K562 (cell line): ENCODE data around the gene GANAB. TPM values are rescaled to one million over a fixed set of nuclear protein-coding genes. Genes with fewer than 3 reads are reported as not detected.
A peak's percentile ranks its signal among the peaks of the same experiment; 100 is the strongest.

Source experiments
- ATAC-seq: fragments of 200-7000 bp; cut with Tn5 transposase; 3 replicates; pipeline ENCODE4 v1.9.1; 2020; ENCODE audit warnings: moderate library complexity
- BruUV-seq: library from RNA; stranded (reverse); fragments of 400-500 nt; replicated peaks from 2 replicates; lab custom pipeline; 2021; lab: Mats Ljungman, UMichigan
- CTCF ChIA-PET: fragments of 300-600 bp; formaldehyde crosslinking; extraction: SDS; loops from one replicate; lab custom pipeline; 2021; ENCODE audit warnings: low intra/inter-chr PET ratio; lab: Yijun Ruan, JAX
- POLR2A ChIA-PET: fragments of 300-600, 350-650 bp; sonication (Branson Sonifier 250); formaldehyde crosslinking; extraction: SDS; loops from one replicate; lab custom pipeline; 2021; ENCODE audit warnings: antibody characterized with exemption, inconsistent platforms; lab: Yijun Ruan, JAX
- DNase-seq, 4 experiments: peaks; one replicate each; pipeline versions ENCODE4 v3.0.0 to v3.0.0-alpha.2; 2011 to 2018; ENCODE audit warnings: low spot score in 3 of 4, mixed read lengths in 3 of 4; ENCODE audit errors: extremely low read depth in 1 of 4
- FAIRE-seq: peaks from 2 replicates; lab custom pipeline; 2011; peaks lifted over from hg19 to GRCh38; lab: Jason Lieb, UNC
- H2AFZ ChIP-seq: 2 replicates; pipeline ENCODE4 v1.6.0; 2011; ENCODE audit warnings: low read depth, low read length, control low read depth, inconsistent platforms
- H3K27ac ChIP-seq: fragments of 200-600 bp; 3 replicates; pipeline ENCODE4 v1.8.0; 2011; ENCODE audit warnings: low read depth, mild to moderate bottlenecking, control low read depth, inconsistent platforms, low read length, moderate library complexity, mixed read lengths; ENCODE audit errors: extremely low read depth
- H3K27me3 ChIP-seq, 2 experiments: fragments of 300-600 bp in 1 of 2; 2 replicates in 1 of 2; 3 replicates in 1 of 2; pipeline versions ENCODE4 v1.6.0 to v1.8.0; 2011; ENCODE audit warnings: inconsistent platforms in 2 of 2, low read length in 2 of 2, mild to moderate bottlenecking in 1 of 2, mixed read lengths in 1 of 2, moderate library complexity in 1 of 2; ENCODE audit not compliant: control insufficient read depth in 2 of 2, insufficient read depth in 2 of 2
- H3K36me3 ChIP-seq: fragments of 300-600 bp; 3 replicates; pipeline ENCODE4 v1.8.0; 2011; ENCODE audit warnings: mild to moderate bottlenecking, low read length, inconsistent platforms; ENCODE audit not compliant: control insufficient read depth, insufficient read depth
- H3K4me1 ChIP-seq, 2 experiments: fragments of 200-600 bp in 1 of 2; replicated peaks in 1 of 2; 2 replicates in 1 of 2; 3 replicates in 1 of 2; pipeline versions ENCODE4 v1.5.1 to v1.8.0; 2011; ENCODE audit warnings: inconsistent platforms in 2 of 2, low read length in 2 of 2, mild to moderate bottlenecking in 1 of 2, mixed read lengths in 1 of 2, moderate library complexity in 1 of 2; ENCODE audit not compliant: control insufficient read depth in 2 of 2, insufficient read depth in 2 of 2
- H3K4me2 ChIP-seq: 2 replicates; pipeline ENCODE4 v1.6.1; 2011; ENCODE audit warnings: low read length, control low read depth, inconsistent platforms, mixed read lengths; ENCODE audit not compliant: insufficient read depth
- H3K4me3 ChIP-seq: fragments of 200-600 bp; sonication (generic), shearing (Covaris generic); 2 replicates; pipeline ENCODE4 v1.5.1; 2016; ENCODE audit warnings: control low read depth, inconsistent platforms
- H3K79me2 ChIP-seq: fragments of 200-600 bp; 3 replicates; pipeline ENCODE4 v1.8.0; 2011; ENCODE audit warnings: low read length, inconsistent platforms; ENCODE audit not compliant: control insufficient read depth, insufficient read depth
- H3K9ac ChIP-seq, 2 experiments: 2 replicates each; pipeline versions ENCODE4 v1.6.0 to v1.6.1; 2011; ENCODE audit warnings: low read depth in 2 of 2, low read length in 2 of 2, control low read depth in 1 of 2, inconsistent platforms in 1 of 2, mild to moderate bottlenecking in 1 of 2, mixed read lengths in 1 of 2; ENCODE audit not compliant: insufficient read depth in 1 of 2
- H3K9me1 ChIP-seq: one replicate; pipeline ENCODE4 v1.6.0; 2011; ENCODE audit warnings: inconsistent platforms, mild to moderate bottlenecking, low read length, moderate library complexity; ENCODE audit not compliant: control insufficient read depth, insufficient read depth
- H3K9me3 ChIP-seq: replicated peaks from 2 replicates; pipeline ENCODE4 v1.5.1; 2011; ENCODE audit warnings: low read depth, low read length, inconsistent platforms; ENCODE audit not compliant: control insufficient read depth, insufficient read depth
- H4K20me1 ChIP-seq: replicated peaks from 2 replicates; pipeline ENCODE4 v1.6.1; 2011; ENCODE audit warnings: low read length, inconsistent platforms, mixed read lengths; ENCODE audit not compliant: control insufficient read depth, insufficient read depth
- ESRRB ChIP-seq: fragments of 250-450 bp; sonication (Bioruptor Pico); IDR thresholded peaks from 2 replicates; pipeline ENCODE4 v1.5.0; 2020; ENCODE audit warnings: mild to moderate bottlenecking, moderate library complexity, borderline replicate concordance
- GABPB1 ChIP-seq: sonication (generic); formaldehyde crosslinking; IDR thresholded peaks from 2 replicates; pipeline ENCODE4 v1.8.0; 2022; ENCODE audit warnings: mild to moderate bottlenecking, missing genetic modification reagents
- IFI16 ChIP-seq: fragments of 250-450 bp; sonication (Bioruptor Pico); IDR thresholded peaks from 2 replicates; pipeline ENCODE4 v2.1.2; 2022; ENCODE audit warnings: mild to moderate bottlenecking, inconsistent platforms
- NCOR1 ChIP-seq: fragments of 450-650 bp; IDR thresholded peaks from 2 replicates; pipeline ENCODE4 v1.6.1; 2016; ENCODE audit warnings: mild to moderate bottlenecking, moderate library complexity
- NR2C2 ChIP-seq, 2 experiments: fragments of 200-800 bp in 1 of 2; sonication (Bioruptor generic) in 1 of 2; sonication (generic) in 1 of 2; formaldehyde crosslinking in 1 of 2; IDR thresholded peaks; 2 replicates each; pipeline versions ENCODE4 v1.6.1 to v1.8.0; 2016 to 2022; ENCODE audit warnings: mild to moderate bottlenecking in 1 of 2, missing compliant biosample characterization in 1 of 2, missing genetic modification characterization in 1 of 2, missing genetic modification reagents in 1 of 2
- RAD21 ChIP-seq, 2 experiments: fragments of 250-450 bp in 1 of 2; fragments of 450-650 bp in 1 of 2; sonication (Bioruptor Pico) in 1 of 2; formaldehyde crosslinking in 1 of 2; IDR thresholded peaks in 1 of 2; conservative IDR thresholded peaks in 1 of 2; 2 replicates each; pipeline versions ENCODE4 v1.4.0 to v1.8.0; 2020 to 2022; ENCODE audit warnings: mild to moderate bottlenecking in 2 of 2, moderate library complexity in 1 of 2
- RBFOX2 ChIP-seq: fragments of 200-400 bp; formaldehyde crosslinking; IDR thresholded peaks from 2 replicates; pipeline ENCODE4 v1.6.1; 2017; ENCODE audit warnings: low read depth, mild to moderate bottlenecking, low read length, moderate library complexity
- SMARCE1 ChIP-seq: fragments of 450-650 bp; IDR thresholded peaks from 2 replicates; pipeline ENCODE4 v1.7.1; 2016; ENCODE audit warnings: mild to moderate bottlenecking
- SOX6 ChIP-seq: fragments of 450-650 bp; IDR thresholded peaks from 2 replicates; pipeline ENCODE4 v1.6.1; 2014; ENCODE audit warnings: mild to moderate bottlenecking
- TFAP4 ChIP-seq: sonication (generic); formaldehyde crosslinking; IDR thresholded peaks from 2 replicates; pipeline ENCODE4 v1.8.0; 2022; ENCODE audit warnings: missing genetic modification reagents, mild to moderate bottlenecking, moderate library complexity, borderline replicate concordance
- THRAP3 ChIP-seq: fragments of 450-650 bp; IDR thresholded peaks from 2 replicates; pipeline ENCODE4 v1.6.1; 2016; ENCODE audit warnings: mild to moderate bottlenecking, inconsistent platforms, borderline replicate concordance
- ZBTB7A ChIP-seq: IDR thresholded peaks from 2 replicates; pipeline ENCODE4 v1.6.1; 2011; ENCODE audit warnings: low read depth, mild to moderate bottlenecking, low read length, moderate library complexity, borderline replicate concordance; ENCODE audit not compliant: control insufficient read depth
- ZSCAN32 ChIP-seq: fragments of 450-650 bp; formaldehyde crosslinking; IDR thresholded peaks from 2 replicates; pipeline ENCODE4 v1.4.0; 2020; ENCODE audit warnings: mild to moderate bottlenecking, moderate library complexity
- WGBS: fragments of 100-300 bp; shearing (Covaris generic); methylation state at CpG from one replicate; pipeline ENCODE4 v1.1.6; 2016; ENCODE audit warnings: low coverage, mixed read lengths; ENCODE audit not compliant: insufficient coverage; ENCODE audit errors: missing lambda C conversion rate; 5-methylcytosine and 5-hydroxymethylcytosine counted together
- in situ Hi-C: fragments of 300-500 bp; cut with MboI; formaldehyde crosslinking; loops from 4 replicates; pipeline ENCODE4 v1.15.0; 2018; ENCODE audit warnings: inconsistent platforms, mixed read lengths
- intact Hi-C: fragments of 100-400 bp; cut with micrococcal nuclease; formaldehyde crosslinking; loops from 2 replicates; pipeline ENCODE4 v1.14.2; 2022
- polyA plus RNA-seq, 8 experiments: library from polyadenylated mRNA; depleted of rRNA in 4 of 8; stranded (reverse) in 5 of 8; unstranded in 3 of 8; fragments of >200 nt; fragmentation: Nextera tagmentation in 2 of 8; fragmentation: Illumina TruSeq in 1 of 8; extraction: Ambion mirVana in 2 of 8; extraction: Trizol in 1 of 8; gene quantifications; 2 replicates each; pipeline versions ENCODE4 v1.2.1 to v1.2.3, GENCODE V29; 2011 to 2014; ENCODE audit warnings: inconsistent platforms in 1 of 8, missing spikeins in 1 of 8
- total RNA-seq, 7 experiments: library from RNA; depleted of rRNA in 6 of 7; stranded (reverse); fragments of >200 nt in 6 of 7; fragmentation: Illumina TruSeq in 2 of 7; extraction: Trizol in 2 of 7; gene quantifications; 2 replicates each; pipeline versions ENCODE4 v1.2.1 to v1.2.3, GENCODE V29; 2011 to 2021; ENCODE audit warnings: low replicate concordance in 1 of 7
- TF ChIP-seq, protein P1 (sequence below): IDR thresholded peaks from 2 replicates; pipeline ENCODE4 v1.6.1; 2011; ENCODE audit not compliant: insufficient read length; ENCODE audit errors: extremely low read depth

GANAB gene
- total and polyA plus RNA-seq, 9 of the 15 experiments (the other 6 are each of a cell fraction or from before 2014, with no cell fraction given) = 6.5 to 284 (median 161) TPM

- BruUV-seq = no TSS peak
- Histone ChIP-seq H3K9ac (peak overlapping the region; percentile 85 to 99; a peak in 2 of 4 replicates), H3K36me3 (peaks cover 51% of the 10 kb centered on the region), H3K9me3 (no peaks in the 10 kb centered on the region), H3K4me1 (peaks cover 37 to 51% of the 10 kb centered on the region in 2 experiments; a peak in 4 of 5 replicates), H3K4me2 (peak overlapping the region; percentile 83), H3K27me3 (no peaks in the 10 kb centered on the region), H3K27ac (no peak overlapping the region), H3K9me1 (no peaks in the 10 kb centered on the region), H2AFZ (no peak overlapping the region), H3K79me2 (peaks cover 58% of the 10 kb centered on the region), H4K20me1 (no peaks in the 10 kb centered on the region), H3K4me3 (peak overlapping the region; percentile 81; the same call in 1 of the 2 replicates)
- in situ Hi-C loops = no loop called here
- intact Hi-C loops = no loop called here
- POLR2A ChIA-PET = interaction anchor here (0.6 to 5.4 kb wide), 9 partner anchors 10 to 179 kb away, joined by 3 to 57 read pairs (median 5); partner anchors contain the start of genes C11orf98, CSKMT and LRRN4CL
- ATAC-seq (no peak), FAIRE-seq (no peak), DNase-seq (no peak)
- CTCF ChIA-PET = no interaction called here
- WGBS = 42% methylated on average over 6 of the region's 6 CpGs
- TF ChIP-seq TFAP4 (peak; percentile 5; the same call in 1 of the 2 replicates), SOX6 (no peak), GABPB1 (no peak)
These were observed 30.7 kb upstream of the GANAB start for GRCh38 chr11:62677156-62677555.

DNA sequence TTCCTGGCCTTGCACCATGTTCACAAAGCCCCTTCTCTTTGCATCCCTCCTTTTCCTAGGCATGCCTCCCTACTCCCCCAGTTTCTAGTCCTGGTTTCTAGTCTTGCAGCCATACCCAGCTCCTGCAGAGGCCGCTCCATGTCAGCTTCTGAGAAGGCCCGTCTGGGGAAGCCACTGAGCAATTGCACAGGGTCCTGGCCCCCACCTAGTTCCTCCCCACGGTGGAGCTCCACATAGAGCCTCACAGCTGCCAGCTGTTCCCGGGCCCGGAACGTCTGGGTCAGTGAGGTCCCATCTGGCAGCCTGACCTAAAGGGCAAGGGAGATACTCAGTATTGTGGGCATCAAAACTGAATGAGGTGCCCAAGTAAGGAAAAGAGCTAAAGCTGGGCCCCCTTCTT lies 30.3 kb upstream of the GANAB start:
- CTCF ChIA-PET = no interaction called here
- no peak for FAIRE-seq
- no peak for TF ChIP-seq NCOR1
- TF ChIP-seq NR2C2 (CRISPR knock-in tag; IDR thresholded peaks at IDR 0.05) = no peak
- no peak for TF ChIP-seq NR2C2 (tag; IDR thresholded peaks at IDR 0.05)
- peak; percentile 31; the same call in 1 of the 2 replicates for TF ChIP-seq RBFOX2
- TF ChIP-seq SMARCE1 = no peak
- TF ChIP-seq RAD21 (CRISPR knock-in tag; conservative IDR thresholded peaks at IDR 0.05 in 1 of 2, IDR thresholded peaks at IDR 0.05 in 1 of 2) = peak in 1 of 2 experiments; percentile 22; a peak in 1 of 4 replicates
- TF ChIP-seq, protein P1, sequence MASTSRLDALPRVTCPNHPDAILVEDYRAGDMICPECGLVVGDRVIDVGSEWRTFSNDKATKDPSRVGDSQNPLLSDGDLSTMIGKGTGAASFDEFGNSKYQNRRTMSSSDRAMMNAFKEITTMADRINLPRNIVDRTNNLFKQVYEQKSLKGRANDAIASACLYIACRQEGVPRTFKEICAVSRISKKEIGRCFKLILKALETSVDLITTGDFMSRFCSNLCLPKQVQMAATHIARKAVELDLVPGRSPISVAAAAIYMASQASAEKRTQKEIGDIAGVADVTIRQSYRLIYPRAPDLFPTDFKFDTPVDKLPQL = no peak
- TF ChIP-seq ESRRB (CRISPR knock-in tag) = no peak
- no peak for TF ChIP-seq IFI16 (CRISPR knock-in tag)
- TF ChIP-seq ZSCAN32 (CRISPR knock-in tag) = no peak
- peak; percentile 67; the same call in 1 of the 2 replicates for TF ChIP-seq ZBTB7A
- no peak for TF ChIP-seq THRAP3

More for the DNA sequence above, 30.3 kb upstream of the GANAB start:
- H3K9ac ChIP-seq = peak overlapping the region; percentile 77 to 85; a peak in 2 of 4 replicates
- H3K4me1 ChIP-seq = peaks cover 37 to 56% of the 10 kb centered on the region in 2 experiments; a peak in 4 of 5 replicates
- H3K4me3 ChIP-seq = no peak overlapping the region
- ATAC-seq = no peak
- no peaks in the 10 kb centered on the region for H4K20me1 ChIP-seq
- POLR2A ChIA-PET = interaction anchor here (0.6 to 5.4 kb wide), 15 partner anchors 8 to 243 kb away, joined by 3 to 57 read pairs (median 3); partner anchors contain the start of genes C11orf98, CSKMT, HNRNPUL2 and LRRN4CL
- in situ Hi-C loops (no loop called here), intact Hi-C loops (no loop called here)
- H3K9me1 ChIP-seq = no peaks in the 10 kb centered on the region
- DNase-seq = no peak
- no peaks in the 10 kb centered on the region for H3K9me3 ChIP-seq
- peak overlapping the region; percentile 83; the same call in 1 of the 2 replicates for H3K4me2 ChIP-seq
- peaks cover 63% of the 10 kb centered on the region for H3K79me2 ChIP-seq
- BruUV-seq = no TSS peak
- peaks cover 51% of the 10 kb centered on the region for H3K36me3 ChIP-seq
- no peak overlapping the region for H2AFZ ChIP-seq
- H3K27ac ChIP-seq = no peak overlapping the region
- whole genome bisulfite sequencing = 44% methylated on average over 6 of the region's 6 CpGs
- H3K27me3 ChIP-seq = no peaks in the 10 kb centered on the region
